GM10266 (cell line): ENCODE data around the gene ICA1.

Experiments
- DNase-seq: peaks from one replicate; pipeline ENCODE4 v3.0.0; 2012; ENCODE audit errors: extremely low spot score
- TF ChIP-seq, protein P1 (sequence below): IDR thresholded peaks from 2 replicates; pipeline ENCODE4 v1.5.1; 2012; ENCODE audit warnings: mild to moderate bottlenecking, low read depth; ENCODE audit not compliant: control insufficient read depth, insufficient read depth; ENCODE audit errors: missing control alignments

Gene ICA1

DNA sequence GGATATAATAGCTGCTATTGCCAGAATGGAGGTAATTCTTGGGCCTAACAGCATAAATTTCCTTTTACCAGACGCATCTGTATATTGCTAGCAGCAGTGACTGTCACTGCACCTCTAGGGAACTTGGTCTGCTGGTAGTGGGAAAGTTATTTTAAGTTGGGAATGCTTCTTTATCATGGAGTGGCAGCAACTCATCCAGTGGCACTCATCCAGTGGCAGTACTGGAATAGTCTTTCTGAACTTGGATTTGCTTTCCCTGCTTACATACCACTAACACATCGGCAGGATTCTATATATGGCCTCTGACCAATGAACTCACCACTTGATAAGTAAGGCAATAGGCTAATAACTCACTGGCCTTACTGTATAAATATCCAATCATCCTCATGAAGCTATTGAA is 22.0 kb upstream of the ICA1 start:
- no peak for DNase-seq
- TF ChIP-seq, protein P1, sequence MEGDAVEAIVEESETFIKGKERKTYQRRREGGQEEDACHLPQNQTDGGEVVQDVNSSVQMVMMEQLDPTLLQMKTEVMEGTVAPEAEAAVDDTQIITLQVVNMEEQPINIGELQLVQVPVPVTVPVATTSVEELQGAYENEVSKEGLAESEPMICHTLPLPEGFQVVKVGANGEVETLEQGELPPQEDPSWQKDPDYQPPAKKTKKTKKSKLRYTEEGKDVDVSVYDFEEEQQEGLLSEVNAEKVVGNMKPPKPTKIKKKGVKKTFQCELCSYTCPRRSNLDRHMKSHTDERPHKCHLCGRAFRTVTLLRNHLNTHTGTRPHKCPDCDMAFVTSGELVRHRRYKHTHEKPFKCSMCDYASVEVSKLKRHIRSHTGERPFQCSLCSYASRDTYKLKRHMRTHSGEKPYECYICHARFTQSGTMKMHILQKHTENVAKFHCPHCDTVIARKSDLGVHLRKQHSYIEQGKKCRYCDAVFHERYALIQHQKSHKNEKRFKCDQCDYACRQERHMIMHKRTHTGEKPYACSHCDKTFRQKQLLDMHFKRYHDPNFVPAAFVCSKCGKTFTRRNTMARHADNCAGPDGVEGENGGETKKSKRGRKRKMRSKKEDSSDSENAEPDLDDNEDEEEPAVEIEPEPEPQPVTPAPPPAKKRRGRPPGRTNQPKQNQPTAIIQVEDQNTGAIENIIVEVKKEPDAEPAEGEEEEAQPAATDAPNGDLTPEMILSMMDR = no peak

DNA sequence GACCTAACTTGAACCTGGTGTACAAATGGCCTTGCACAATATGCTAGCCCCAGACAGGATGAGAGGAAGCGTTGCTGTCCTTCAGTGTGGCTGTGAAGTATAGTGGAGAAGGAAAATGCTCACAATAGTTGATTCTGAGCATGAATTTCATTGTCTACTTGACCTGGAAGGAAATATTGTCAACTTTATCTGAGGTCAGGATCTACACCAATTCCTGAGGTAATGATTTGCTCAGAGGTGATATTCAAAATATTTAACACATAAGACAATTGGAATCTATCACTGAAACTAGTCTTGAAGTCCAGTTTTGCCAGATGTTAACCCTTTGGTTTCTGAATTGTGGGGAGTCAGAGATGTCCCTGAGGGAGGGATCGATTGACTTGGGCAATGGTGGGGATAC is 20.9 kb upstream of the ICA1 start:
- no peak for DNase-seq
- TF ChIP-seq, protein P1 = no peak

DNA sequence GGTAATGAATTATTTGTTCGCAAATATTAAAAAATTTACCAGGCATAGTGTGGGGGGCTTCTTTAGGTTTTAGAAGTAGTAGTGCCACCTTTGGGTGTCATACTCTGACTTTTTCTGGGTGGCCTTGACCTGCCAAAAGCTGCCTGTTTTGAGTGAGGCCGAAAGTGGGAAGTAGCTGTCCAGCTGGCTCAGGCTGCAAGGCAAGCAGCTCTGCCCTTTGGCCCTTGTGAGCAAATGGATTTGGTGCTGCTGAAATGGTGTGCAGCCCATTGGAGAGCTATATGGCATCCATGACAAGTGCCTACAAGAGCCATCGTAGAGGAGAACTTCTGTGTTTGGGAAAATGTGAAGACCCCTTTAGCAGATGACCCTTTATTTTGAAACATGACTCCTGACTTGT is 20.2 kb upstream of the ICA1 start:
- TF ChIP-seq, protein P1 = no peak
- no peak for DNase-seq

DNA sequence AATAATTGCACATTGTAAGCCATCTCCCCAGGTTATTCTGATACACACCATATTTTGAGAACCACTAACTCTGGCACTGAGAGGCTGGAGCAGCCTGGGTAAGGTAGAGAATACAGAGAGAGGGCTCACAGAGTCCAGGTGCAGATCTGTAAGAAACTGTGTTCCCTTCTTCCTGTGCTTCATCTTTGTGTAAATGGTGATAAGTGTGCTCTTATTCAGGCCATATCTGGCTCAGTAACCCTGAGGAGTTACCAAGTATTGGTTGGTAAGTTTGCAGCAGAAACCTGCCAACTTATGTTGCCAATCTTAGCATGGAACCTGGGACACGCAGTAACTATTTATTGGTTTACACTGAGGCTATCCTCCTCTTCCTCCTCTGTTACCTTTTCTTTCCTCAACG is 16.2 kb upstream of the ICA1 start:
- no peak for DNase-seq
- TF ChIP-seq, protein P1 = no peak

DNA sequence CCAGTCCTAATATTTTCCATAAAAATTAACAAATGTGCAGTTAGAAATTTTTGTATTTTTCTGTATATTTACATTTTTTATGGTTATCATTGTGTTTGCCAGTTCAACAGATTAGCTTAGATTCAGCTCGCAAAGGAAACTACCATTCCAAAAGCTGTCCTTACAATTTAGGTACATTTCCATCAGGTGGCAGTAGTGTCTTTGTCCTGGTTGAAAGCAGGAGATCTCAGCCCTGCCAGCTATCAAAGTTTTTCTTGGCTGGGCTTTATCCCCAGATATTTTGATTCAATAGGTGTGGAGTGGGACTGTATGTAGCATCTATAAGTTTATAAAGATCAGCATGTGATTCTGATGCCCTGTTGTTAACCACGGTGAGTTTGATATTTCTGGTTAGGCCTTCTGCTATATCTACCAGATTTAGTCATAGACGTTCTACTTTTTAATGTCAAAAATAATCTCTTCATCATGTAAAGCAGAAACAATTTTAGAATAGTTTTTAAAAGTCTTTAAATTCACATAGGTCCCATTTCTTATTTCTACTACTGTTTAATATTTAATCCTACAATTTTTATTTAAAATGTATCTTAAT is 15.5 kb upstream of the ICA1 start:
- TF ChIP-seq, protein P1 = no peak
- DNase-seq = no peak

DNA sequence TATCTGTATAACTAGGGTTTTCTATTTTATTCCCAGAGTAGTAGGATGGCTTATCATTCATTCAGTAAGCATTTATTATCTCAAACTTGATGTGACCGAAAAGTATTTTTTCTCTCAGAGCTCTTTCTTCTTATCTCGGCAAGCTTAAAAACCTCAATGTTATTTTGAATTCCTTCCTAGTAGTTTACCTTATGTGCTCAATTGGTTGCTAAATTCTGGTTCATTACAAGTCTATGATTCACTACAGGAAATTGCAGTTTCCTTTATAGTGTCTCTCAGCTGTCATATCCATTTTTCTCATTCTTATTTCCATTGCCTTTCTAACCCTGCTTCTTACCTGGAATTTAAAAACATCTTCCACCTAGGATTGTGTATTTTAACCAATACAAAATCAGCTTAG is 12.6 kb upstream of the ICA1 start:
- no peak for DNase-seq
- TF ChIP-seq, protein P1 = no peak

DNA sequence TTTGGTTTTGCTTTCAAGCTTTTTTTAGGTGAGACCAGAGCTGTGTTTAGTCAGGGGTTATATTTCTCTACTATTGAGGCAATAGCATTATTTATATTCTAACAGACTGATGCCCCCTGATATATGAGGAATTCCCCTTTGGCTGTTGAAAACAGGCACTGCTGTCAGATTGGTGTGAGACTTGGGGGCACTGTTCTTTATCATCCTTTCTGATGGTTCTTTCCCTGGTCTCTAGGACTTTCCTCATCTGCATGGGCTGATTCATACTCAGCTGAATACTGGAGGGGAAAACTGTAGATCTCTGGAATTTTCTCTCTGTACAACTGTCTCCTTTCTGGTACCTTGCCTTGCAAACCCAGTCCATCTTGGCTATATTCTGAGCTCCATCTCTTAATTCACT is 10.0 kb upstream of the ICA1 start:
- no peak for DNase-seq
- TF ChIP-seq, protein P1 = no peak
